Gastrocnemius medialis (tissue), 4 donors: Measurements from ENCODE around the gene CRACDL.

Experiments used
- POLR2A ChIP-seq, 2 donors: fragments of 450-650 bp; IDR thresholded peaks; one replicate each; pipeline ENCODE4 v1.6.1; 2017; ENCODE audit warnings: antibody characterized with exemption in 2 of 2, mild to moderate bottlenecking in 2 of 2, moderate library complexity in 2 of 2
- TF ChIP-seq, protein P1 (sequence below), 5 experiments: fragments of 450-650 bp in 3 of 5; fragments of 200-600 bp in 2 of 5; sonication (generic) in 2 of 5; IDR thresholded peaks in 4 of 5; conservative IDR thresholded peaks in 1 of 5; 1 replicate in 4 of 5; 2 replicates in 1 of 5; pipeline ENCODE4 v1.5.1; 2016 to 2019; ENCODE audit warnings: antibody characterized with exemption in 5 of 5, mild to moderate bottlenecking in 3 of 5, moderate library complexity in 3 of 5

DNA sequence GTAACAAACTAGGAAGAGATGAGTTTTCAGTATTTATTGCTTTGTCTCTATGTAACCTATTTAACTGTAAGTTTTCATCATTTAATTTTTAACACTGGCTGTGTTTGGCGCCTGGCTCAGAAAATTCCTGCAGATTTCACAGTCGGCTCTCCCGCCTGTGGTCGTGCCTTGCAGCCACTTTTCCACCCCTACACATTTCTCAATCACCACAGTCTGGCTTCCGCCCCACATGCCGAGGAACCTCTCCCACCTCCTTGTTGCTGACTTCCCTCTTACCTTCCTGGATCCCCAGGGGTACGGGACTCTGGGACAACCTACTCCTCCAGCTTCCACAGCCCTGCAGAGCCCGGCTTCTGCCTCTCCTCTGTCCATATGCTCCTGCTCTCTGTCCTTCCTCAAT lies 163.5 kb downstream of the CRACDL start:
- TF ChIP-seq, protein P1, sequence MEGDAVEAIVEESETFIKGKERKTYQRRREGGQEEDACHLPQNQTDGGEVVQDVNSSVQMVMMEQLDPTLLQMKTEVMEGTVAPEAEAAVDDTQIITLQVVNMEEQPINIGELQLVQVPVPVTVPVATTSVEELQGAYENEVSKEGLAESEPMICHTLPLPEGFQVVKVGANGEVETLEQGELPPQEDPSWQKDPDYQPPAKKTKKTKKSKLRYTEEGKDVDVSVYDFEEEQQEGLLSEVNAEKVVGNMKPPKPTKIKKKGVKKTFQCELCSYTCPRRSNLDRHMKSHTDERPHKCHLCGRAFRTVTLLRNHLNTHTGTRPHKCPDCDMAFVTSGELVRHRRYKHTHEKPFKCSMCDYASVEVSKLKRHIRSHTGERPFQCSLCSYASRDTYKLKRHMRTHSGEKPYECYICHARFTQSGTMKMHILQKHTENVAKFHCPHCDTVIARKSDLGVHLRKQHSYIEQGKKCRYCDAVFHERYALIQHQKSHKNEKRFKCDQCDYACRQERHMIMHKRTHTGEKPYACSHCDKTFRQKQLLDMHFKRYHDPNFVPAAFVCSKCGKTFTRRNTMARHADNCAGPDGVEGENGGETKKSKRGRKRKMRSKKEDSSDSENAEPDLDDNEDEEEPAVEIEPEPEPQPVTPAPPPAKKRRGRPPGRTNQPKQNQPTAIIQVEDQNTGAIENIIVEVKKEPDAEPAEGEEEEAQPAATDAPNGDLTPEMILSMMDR (IDR thresholded peaks at IDR 0.05 in 4 of 5, conservative IDR thresholded peaks at IDR 0.05 in 1 of 5) = no peak
- TF ChIP-seq POLR2A (IDR thresholded peaks at IDR 0.05) = no peak
